HEK293 (cell line): Measurements from ENCODE around the gene ELMO1.

Experiments
- CTCF ChIA-PET: fragments of 350-600 bp; formaldehyde crosslinking; extraction: SDS; loops from one replicate; lab custom pipeline; 2021; ENCODE audit warnings: antibody characterized with exemption; lab: Yijun Ruan, JAX
- POLR2A ChIA-PET: fragments of 300-600 bp; formaldehyde crosslinking; extraction: SDS; loops from one replicate; lab custom pipeline; 2020; ENCODE audit warnings: antibody characterized with exemption, inconsistent platforms; lab: Yijun Ruan, JAX
- H3K27ac ChIP-seq: fragments of 200-500 bp; sonication (Bioruptor generic); 2 replicates; pipeline ENCODE4 v1.5.1; 2014; ENCODE audit warnings: low read depth, low read length, control low read depth, inconsistent platforms; ENCODE audit errors: extremely low read depth
- H3K36me3 ChIP-seq, 2 experiments: fragments of 200-500 bp in 1 of 2; sonication (Bioruptor generic) in 1 of 2; 1 replicate in 1 of 2; 2 replicates in 1 of 2; pipeline ENCODE4 v1.5.1; 2014 to 2017; ENCODE audit warnings: inconsistent platforms in 2 of 2, low read length in 2 of 2; ENCODE audit not compliant: control insufficient read depth in 2 of 2, insufficient read depth in 1 of 2
- H3K4me1 ChIP-seq: fragments of 200-500 bp; sonication (Bioruptor generic); 2 replicates; pipeline ENCODE4 v1.5.1; 2014; ENCODE audit warnings: mild to moderate bottlenecking, low read length, inconsistent platforms; ENCODE audit not compliant: control insufficient read depth, insufficient read depth
- H3K4me3 ChIP-seq: 2 replicates; pipeline ENCODE4 v1.5.1; 2011; ENCODE audit warnings: low read depth, mild to moderate bottlenecking, control low read depth, low read length, moderate library complexity
- H3K9me3 ChIP-seq: fragments of 200-500 bp; sonication (Bioruptor generic); 2 replicates; pipeline ENCODE4 v1.5.1; 2014; ENCODE audit warnings: low read depth, low read length, inconsistent platforms; ENCODE audit not compliant: control insufficient read depth, insufficient read depth
- GFI1B ChIP-seq: fragments of 450-650 bp; formaldehyde crosslinking; IDR thresholded peaks from 2 replicates; pipeline ENCODE4 v1.5.1; 2016; ENCODE audit warnings: missing biosample characterization, missing genetic modification characterization
- YY2 ChIP-seq: fragments of 450-650 bp; formaldehyde crosslinking; IDR thresholded peaks from 2 replicates; pipeline ENCODE4 v1.5.1; 2016; ENCODE audit warnings: missing biosample characterization, missing genetic modification characterization
- ZNF114 ChIP-seq: fragments of 450-650 bp; formaldehyde crosslinking; IDR thresholded peaks from 2 replicates; pipeline ENCODE4 v1.5.0; 2017; ENCODE audit warnings: missing biosample characterization, missing genetic modification characterization
- ZNF2 ChIP-seq: fragments of 450-650 bp; formaldehyde crosslinking; IDR thresholded peaks from 2 replicates; pipeline ENCODE4 v1.5.1; 2016; ENCODE audit warnings: missing biosample characterization, missing genetic modification characterization
- ZNF335 ChIP-seq: fragments of 450-650 bp; formaldehyde crosslinking; conservative IDR thresholded peaks from 2 replicates; pipeline ENCODE4 v1.5.1; 2016; ENCODE audit warnings: missing biosample characterization, missing genetic modification characterization
- ZNF530 ChIP-seq: fragments of 450-650 bp; formaldehyde crosslinking; IDR thresholded peaks from 2 replicates; pipeline ENCODE4 v1.5.1; 2016; ENCODE audit warnings: low read depth, missing biosample characterization, missing genetic modification characterization
- ZNF561 ChIP-seq: fragments of 450-650 bp; IDR thresholded peaks from 2 replicates; pipeline ENCODE4 v1.5.1; 2018; ENCODE audit warnings: missing biosample characterization, missing genetic modification characterization, borderline replicate concordance
- ZNF585B ChIP-seq: fragments of 450-650 bp; formaldehyde crosslinking; IDR thresholded peaks from 2 replicates; pipeline ENCODE4 v1.5.1; 2016; ENCODE audit warnings: missing biosample characterization, missing genetic modification characterization
- ZNF654 ChIP-seq: fragments of 450-650 bp; formaldehyde crosslinking; IDR thresholded peaks from 2 replicates; pipeline ENCODE4 v1.5.1; 2016; ENCODE audit warnings: low read depth, missing biosample characterization, missing genetic modification characterization
- ZNF701 ChIP-seq: fragments of 450-650 bp; formaldehyde crosslinking; IDR thresholded peaks from 2 replicates; pipeline ENCODE4 v1.5.1; 2016; ENCODE audit warnings: missing biosample characterization, missing genetic modification characterization
- ZNF777 ChIP-seq: fragments of 450-650 bp; formaldehyde crosslinking; IDR thresholded peaks from 2 replicates; pipeline ENCODE4 v1.5.1; 2017; ENCODE audit warnings: missing biosample characterization, missing genetic modification characterization, borderline replicate concordance
- TF ChIP-seq, protein P1 (sequence below): fragments of 450-650 bp; formaldehyde crosslinking; IDR thresholded peaks from 2 replicates; pipeline ENCODE4 v1.5.0; 2017; ENCODE audit warnings: missing biosample characterization, missing genetic modification characterization, borderline replicate concordance
- TF ChIP-seq, protein P2 (sequence below): fragments of 450-650 bp; formaldehyde crosslinking; IDR thresholded peaks from 2 replicates; pipeline ENCODE4 v1.5.1; 2016; ENCODE audit warnings: missing biosample characterization, missing genetic modification characterization
- TF ChIP-seq, protein P3 (sequence below): fragments of 450-650 bp; formaldehyde crosslinking; IDR thresholded peaks from 2 replicates; pipeline ENCODE4 v1.5.1; 2016; ENCODE audit warnings: missing biosample characterization, missing genetic modification characterization
- TF ChIP-seq, protein P4 (sequence below): fragments of 450-650 bp; formaldehyde crosslinking; IDR thresholded peaks from 2 replicates; pipeline ENCODE4 v1.5.1; 2016; ENCODE audit warnings: missing biosample characterization, missing genetic modification characterization

ELMO1 gene

DNA sequence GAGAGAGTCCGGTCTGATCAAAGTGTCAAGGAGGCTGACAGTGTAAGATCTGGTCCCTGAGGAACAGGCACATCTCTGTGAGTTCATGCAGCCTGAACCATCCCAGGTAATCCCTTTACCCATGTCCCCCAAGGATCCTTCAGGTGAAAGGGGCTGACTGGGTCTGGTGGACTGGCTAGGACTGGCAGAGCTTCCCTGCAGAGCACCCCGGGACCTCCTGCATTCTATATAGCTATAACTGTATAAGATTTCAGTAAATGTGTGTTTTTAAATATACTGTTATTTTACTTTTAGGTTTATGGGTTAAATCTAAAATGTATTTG lies 246.8 kb downstream of the ELMO1 start:
- Histone ChIP-seq H3K4me3 (no peak overlapping the region), H3K36me3 (no peaks in the 10 kb centered on the region), H3K9me3 (no peaks in the 10 kb centered on the region), H3K27ac (no peak overlapping the region), H3K4me1 (no peaks in the 10 kb centered on the region)
- POLR2A ChIA-PET, result no interaction called here
- CTCF ChIA-PET, result interaction anchor here (0.7 to 7.9 kb wide), 16 partner anchors 9 to 809 kb away, joined by 3 to 98 read pairs (median 4); no protein-coding TSS in a partner anchor
- no peak for TF ChIP-seq ZNF585B (tag by site-specific recombination)
- no peak for TF ChIP-seq ZNF777 (tag by site-specific recombination)
- TF ChIP-seq ZNF561 (tag by site-specific recombination), result no peak
- TF ChIP-seq ZNF2 (tag by site-specific recombination), result no peak
- no peak for TF ChIP-seq ZNF114 (tag by site-specific recombination)
- TF ChIP-seq ZNF701 (tag by site-specific recombination), result no peak
- TF ChIP-seq, protein P1, sequence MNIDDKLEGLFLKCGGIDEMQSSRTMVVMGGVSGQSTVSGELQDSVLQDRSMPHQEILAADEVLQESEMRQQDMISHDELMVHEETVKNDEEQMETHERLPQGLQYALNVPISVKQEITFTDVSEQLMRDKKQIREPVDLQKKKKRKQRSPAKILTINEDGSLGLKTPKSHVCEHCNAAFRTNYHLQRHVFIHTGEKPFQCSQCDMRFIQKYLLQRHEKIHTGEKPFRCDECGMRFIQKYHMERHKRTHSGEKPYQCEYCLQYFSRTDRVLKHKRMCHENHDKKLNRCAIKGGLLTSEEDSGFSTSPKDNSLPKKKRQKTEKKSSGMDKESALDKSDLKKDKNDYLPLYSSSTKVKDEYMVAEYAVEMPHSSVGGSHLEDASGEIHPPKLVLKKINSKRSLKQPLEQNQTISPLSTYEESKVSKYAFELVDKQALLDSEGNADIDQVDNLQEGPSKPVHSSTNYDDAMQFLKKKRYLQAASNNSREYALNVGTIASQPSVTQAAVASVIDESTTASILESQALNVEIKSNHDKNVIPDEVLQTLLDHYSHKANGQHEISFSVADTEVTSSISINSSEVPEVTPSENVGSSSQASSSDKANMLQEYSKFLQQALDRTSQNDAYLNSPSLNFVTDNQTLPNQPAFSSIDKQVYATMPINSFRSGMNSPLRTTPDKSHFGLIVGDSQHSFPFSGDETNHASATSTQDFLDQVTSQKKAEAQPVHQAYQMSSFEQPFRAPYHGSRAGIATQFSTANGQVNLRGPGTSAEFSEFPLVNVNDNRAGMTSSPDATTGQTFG (tag by site-specific recombination), result no peak
- no peak for TF ChIP-seq ZNF654 (tag by site-specific recombination)
- TF ChIP-seq, protein P2, sequence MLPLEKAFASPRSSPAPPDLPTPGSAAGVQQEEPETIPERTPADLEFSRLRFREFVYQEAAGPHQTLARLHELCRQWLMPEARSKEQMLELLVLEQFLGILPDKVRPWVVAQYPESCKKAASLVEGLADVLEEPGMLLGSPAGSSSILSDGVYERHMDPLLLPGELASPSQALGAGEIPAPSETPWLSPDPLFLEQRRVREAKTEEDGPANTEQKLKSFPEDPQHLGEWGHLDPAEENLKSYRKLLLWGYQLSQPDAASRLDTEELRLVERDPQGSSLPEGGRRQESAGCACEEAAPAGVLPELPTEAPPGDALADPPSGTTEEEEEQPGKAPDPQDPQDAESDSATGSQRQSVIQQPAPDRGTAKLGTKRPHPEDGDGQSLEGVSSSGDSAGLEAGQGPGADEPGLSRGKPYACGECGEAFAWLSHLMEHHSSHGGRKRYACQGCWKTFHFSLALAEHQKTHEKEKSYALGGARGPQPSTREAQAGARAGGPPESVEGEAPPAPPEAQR (tag by site-specific recombination), result no peak
- no peak for TF ChIP-seq YY2 (tag by site-specific recombination)

DNA sequence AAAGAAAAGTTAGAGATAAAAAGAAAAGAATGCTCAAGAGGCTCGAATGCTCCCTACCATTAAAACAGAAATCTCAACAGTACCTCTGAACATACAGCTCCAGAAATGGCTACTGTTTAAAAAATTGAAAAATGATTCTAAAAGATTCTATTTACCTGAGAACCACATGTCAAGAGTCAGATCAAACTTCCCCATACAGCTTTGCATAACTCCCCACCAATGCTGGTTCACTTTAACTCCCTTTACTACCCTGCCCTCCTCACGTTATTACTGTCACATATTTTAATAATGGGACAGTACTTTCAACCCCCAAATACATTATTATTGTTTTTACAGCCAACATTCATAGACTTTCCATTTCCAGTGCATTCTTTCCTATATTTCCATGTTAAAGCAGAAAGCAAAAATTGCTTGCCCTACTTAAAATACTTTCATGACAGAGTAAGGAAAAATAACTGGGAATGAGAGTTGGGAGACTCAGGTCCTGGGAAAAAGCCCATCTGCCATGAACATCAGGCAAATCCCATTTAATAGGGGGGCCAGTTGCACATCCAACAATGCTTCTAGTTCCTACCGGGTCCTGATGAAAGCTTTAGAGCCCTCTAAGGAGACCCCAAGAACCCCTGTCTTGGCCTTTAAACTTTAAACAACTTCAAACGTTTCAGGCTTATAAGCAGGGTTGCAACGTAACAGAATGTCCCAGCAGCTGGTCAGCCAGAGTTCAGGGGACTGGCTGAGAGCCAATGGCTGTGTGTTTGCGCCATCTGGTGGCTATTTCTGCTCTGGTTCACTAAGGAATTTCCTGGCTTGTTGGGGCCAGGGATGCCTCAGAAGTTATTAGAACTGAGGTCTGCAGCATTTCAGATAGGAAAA lies 247.4 kb downstream of the ELMO1 start:
- TF ChIP-seq ZNF335 (tag by site-specific recombination), result 0 out of 2 replicates have a peak, but pooled peaks have one; percentile 18
- TF ChIP-seq, protein P3, sequence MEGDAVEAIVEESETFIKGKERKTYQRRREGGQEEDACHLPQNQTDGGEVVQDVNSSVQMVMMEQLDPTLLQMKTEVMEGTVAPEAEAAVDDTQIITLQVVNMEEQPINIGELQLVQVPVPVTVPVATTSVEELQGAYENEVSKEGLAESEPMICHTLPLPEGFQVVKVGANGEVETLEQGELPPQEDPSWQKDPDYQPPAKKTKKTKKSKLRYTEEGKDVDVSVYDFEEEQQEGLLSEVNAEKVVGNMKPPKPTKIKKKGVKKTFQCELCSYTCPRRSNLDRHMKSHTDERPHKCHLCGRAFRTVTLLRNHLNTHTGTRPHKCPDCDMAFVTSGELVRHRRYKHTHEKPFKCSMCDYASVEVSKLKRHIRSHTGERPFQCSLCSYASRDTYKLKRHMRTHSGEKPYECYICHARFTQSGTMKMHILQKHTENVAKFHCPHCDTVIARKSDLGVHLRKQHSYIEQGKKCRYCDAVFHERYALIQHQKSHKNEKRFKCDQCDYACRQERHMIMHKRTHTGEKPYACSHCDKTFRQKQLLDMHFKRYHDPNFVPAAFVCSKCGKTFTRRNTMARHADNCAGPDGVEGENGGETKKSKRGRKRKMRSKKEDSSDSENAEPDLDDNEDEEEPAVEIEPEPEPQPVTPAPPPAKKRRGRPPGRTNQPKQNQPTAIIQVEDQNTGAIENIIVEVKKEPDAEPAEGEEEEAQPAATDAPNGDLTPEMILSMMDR (tag by site-specific recombination), result peak; percentile 35; the same call in 1 of the 2 replicates
- no peak for TF ChIP-seq GFI1B
- peak; percentile 69 for TF ChIP-seq ZNF654 (tag by site-specific recombination)
- TF ChIP-seq ZNF530 (tag by site-specific recombination), result no peak
- TF ChIP-seq, protein P4, sequence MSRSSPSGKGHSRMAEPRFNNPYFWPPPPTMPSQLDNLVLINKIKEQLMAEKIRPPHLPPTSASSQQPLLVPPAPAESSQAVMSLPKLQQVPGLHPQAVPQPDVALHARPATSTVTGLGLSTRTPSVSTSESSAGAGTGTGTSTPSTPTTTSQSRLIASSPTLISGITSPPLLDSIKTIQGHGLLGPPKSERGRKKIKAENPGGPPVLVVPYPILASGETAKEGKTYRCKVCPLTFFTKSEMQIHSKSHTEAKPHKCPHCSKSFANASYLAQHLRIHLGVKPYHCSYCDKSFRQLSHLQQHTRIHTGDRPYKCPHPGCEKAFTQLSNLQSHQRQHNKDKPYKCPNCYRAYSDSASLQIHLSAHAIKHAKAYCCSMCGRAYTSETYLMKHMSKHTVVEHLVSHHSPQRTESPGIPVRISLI (tag by site-specific recombination), result no peak
- no peaks in the 10 kb centered on the region for H3K9me3 ChIP-seq
- ChIA-PET POLR2A (no interaction called here), CTCF (interaction anchor here (0.5 to 7.9 kb wide), 32 partner anchors 11 to 1352 kb away, joined by 3 to 98 read pairs (median 4); no protein-coding TSS in a partner anchor)
- H3K36me3 ChIP-seq, result no peaks in the 10 kb centered on the region
- H3K4me1 ChIP-seq, result no peaks in the 10 kb centered on the region
- H3K27ac ChIP-seq, result no peak overlapping the region
- H3K4me3 ChIP-seq, result no peak overlapping the region
